B cell (primary cell): ENCODE measurements around the gene ELK4. TPM values are rescaled to one million over a fixed set of nuclear protein-coding genes. Genes with fewer than 3 reads are reported as not detected.

Source experiments
- ATAC-seq: fragments of 200-7000 bp; cut with Tn5 transposase; one replicate; pipeline ENCODE4 v1.10.0; 2021; ENCODE audit warnings: low read depth, mild to moderate bottlenecking, moderate number of reproducible peaks, moderate library complexity
- CTCF ChIA-PET: fragments of 350-600 bp; sonication (Branson Sonifier 250); formaldehyde crosslinking; loops from one replicate; lab custom pipeline; 2021; ENCODE audit warnings: antibody characterized with exemption, inconsistent platforms; lab: Charles Lee
- POLR2A ChIA-PET: fragments of 350-600 bp; sonication (Branson Sonifier 250); formaldehyde crosslinking; loops from one replicate; lab custom pipeline; 2021; ENCODE audit warnings: antibody characterized with exemption; lab: Charles Lee
- DNase-seq: peaks from one replicate; pipeline ENCODE4 v3.0.0; 2013
- H2AFZ ChIP-seq: 2 replicates; pipeline ENCODE4 v1.6.1; 2012; ENCODE audit warnings: mild to moderate bottlenecking, low read depth, low read length; ENCODE audit not compliant: insufficient read depth, poor library complexity, severe bottlenecking
- H3K27ac ChIP-seq, 2 donors: 1 replicate in 1 of 2; 2 replicates in 1 of 2; pipeline ENCODE4 v1.5.1; 2012 to 2013; ENCODE audit warnings: low read length in 2 of 2, mild to moderate bottlenecking in 2 of 2, moderate library complexity in 1 of 2
- H3K27me3 ChIP-seq, 4 experiments: fragments of 200-600 bp in 1 of 4; sonication (generic) in 1 of 4; replicated peaks in 1 of 4; 1 replicate in 2 of 4; 2 replicates in 2 of 4; pipeline versions ENCODE4 v1.6.1 to v1.7.0; 2013 to 2016; ENCODE audit warnings: low read length in 3 of 4, mild to moderate bottlenecking in 2 of 4, mixed read lengths in 1 of 4, moderate library complexity in 1 of 4; ENCODE audit not compliant: insufficient read depth in 4 of 4, control insufficient read depth in 3 of 4; ENCODE audit errors: control extremely low read depth in 1 of 4
- H3K36me3 ChIP-seq, 2 experiments: replicated peaks in 1 of 2; 1 replicate in 1 of 2; 2 replicates in 1 of 2; pipeline versions ENCODE4 v1.6.1 to v1.7.1; 2013; ENCODE audit warnings: low read length in 1 of 2; ENCODE audit not compliant: insufficient read depth in 2 of 2, control insufficient read depth in 1 of 2; ENCODE audit errors: control extremely low read depth in 1 of 2, extremely low read depth in 1 of 2
- H3K4me1 ChIP-seq, 2 donors: fragments of 200-600 bp in 1 of 2; sonication (generic) in 1 of 2; 1 replicate in 1 of 2; 2 replicates in 1 of 2; pipeline versions ENCODE4 v1.5.1 to v1.6.1; 2013 to 2017; ENCODE audit warnings: low read length in 2 of 2; ENCODE audit not compliant: control insufficient read depth in 2 of 2, insufficient read depth in 2 of 2
- H3K4me2 ChIP-seq: replicated peaks from 2 replicates; pipeline ENCODE3; 2012; ENCODE audit warnings: mild to moderate bottlenecking, low read depth, low read length; ENCODE audit not compliant: poor library complexity, severe bottlenecking
- H3K4me3 ChIP-seq, 5 experiments: fragments of 200-600 bp in 1 of 5; sonication (generic) in 1 of 5; 1 replicate in 3 of 5; 2 replicates in 2 of 5; pipeline versions ENCODE4 v1.5.1 to v1.7.0; 2011 to 2016; ENCODE audit warnings: low read length in 4 of 5, mild to moderate bottlenecking in 4 of 5, low read depth in 2 of 5, control low read depth in 1 of 5, moderate library complexity in 1 of 5; ENCODE audit not compliant: insufficient read depth in 1 of 5; ENCODE audit errors: control extremely low read depth in 1 of 5, extremely low read depth in 1 of 5
- H3K79me2 ChIP-seq: fragments of 200-600 bp; sonication (generic); one replicate; pipeline ENCODE4 v1.6.0; 2016; ENCODE audit warnings: low read length; ENCODE audit not compliant: control insufficient read depth, insufficient read depth
- H3K9ac ChIP-seq: fragments of 200-600 bp; sonication (generic); 2 replicates; pipeline ENCODE4 v1.6.1; 2017; ENCODE audit warnings: mild to moderate bottlenecking, low read length, moderate library complexity
- H3K9me3 ChIP-seq, 3 donors: one replicate each; pipeline versions ENCODE4 v1.6.1 to v1.7.1; 2013; ENCODE audit warnings: low read length in 2 of 3; ENCODE audit not compliant: control insufficient read depth in 2 of 3, insufficient read depth in 1 of 3; ENCODE audit errors: control extremely low read depth in 1 of 3
- H4K20me1 ChIP-seq: 2 replicates; pipeline ENCODE4 v1.6.0; 2012; ENCODE audit warnings: mild to moderate bottlenecking, low read length; ENCODE audit not compliant: insufficient read depth, control insufficient read depth, poor library complexity, severe bottlenecking
- H3K27ac Mint-ChIP-seq: one replicate; pipeline ENCODE4 v1.8.0; 2021; ENCODE audit warnings: mixed read lengths
- H3K27me3 Mint-ChIP-seq: one replicate; pipeline ENCODE4 v1.8.0; 2021; ENCODE audit warnings: mixed read lengths
- H3K4me1 Mint-ChIP-seq: one replicate; pipeline ENCODE4 v1.8.0; 2021; ENCODE audit warnings: mixed read lengths
- H3K4me3 Mint-ChIP-seq: one replicate; pipeline ENCODE4 v1.8.0; 2021; ENCODE audit warnings: mixed read lengths
- H3K9me3 Mint-ChIP-seq: one replicate; pipeline ENCODE4 v1.8.0; 2022; ENCODE audit warnings: mixed read lengths; ENCODE audit not compliant: insufficient read depth
- CTCF ChIP-seq: fragments of 200-600 bp; IDR thresholded peaks from one replicate; pipeline ENCODE4 v1.8.0; 2022; ENCODE audit warnings: antibody characterized with exemption, mild to moderate bottlenecking
- EZH2 ChIP-seq: IDR thresholded peaks from 2 replicates; pipeline ENCODE4 v1.6.1; 2012; ENCODE audit warnings: borderline replicate concordance, low read depth, mild to moderate bottlenecking, moderate library complexity, low read length; ENCODE audit not compliant: insufficient read depth, poor library complexity, severe bottlenecking
- WGBS: methylation state at CpG from one replicate; pipeline ENCODE4 v1.1.5; 2013; ENCODE audit warnings: missing lambda C conversion rate; ENCODE audit not compliant: insufficient coverage; 5-methylcytosine and 5-hydroxymethylcytosine counted together
- intact Hi-C: fragments of 100-400 bp; cut with micrococcal nuclease; formaldehyde crosslinking; loops from one replicate; pipeline ENCODE4 v1.10.0; 2022
- polyA plus RNA-seq: library from polyadenylated mRNA; depleted of rRNA; stranded (reverse); fragments of >200 nt; gene quantifications from 2 replicates; pipeline ENCODE4 v1.2.3, GENCODE V29; 2012
- total RNA-seq, 2 donors: library from RNA; stranded (reverse); fragments of 120-200 nt in 1 of 2; gene quantifications; 1 replicate in 1 of 2; 2 replicates in 1 of 2; pipeline versions ENCODE4 v1.2.3 to v1.2.4, GENCODE V29; 2013 to 2022

The ELK4 gene
- total and polyA plus RNA-seq, 2 donors (not counting 1 experiment from before 2014, with no cell fraction given) = 11.0 to 151 TPM

DNA sequence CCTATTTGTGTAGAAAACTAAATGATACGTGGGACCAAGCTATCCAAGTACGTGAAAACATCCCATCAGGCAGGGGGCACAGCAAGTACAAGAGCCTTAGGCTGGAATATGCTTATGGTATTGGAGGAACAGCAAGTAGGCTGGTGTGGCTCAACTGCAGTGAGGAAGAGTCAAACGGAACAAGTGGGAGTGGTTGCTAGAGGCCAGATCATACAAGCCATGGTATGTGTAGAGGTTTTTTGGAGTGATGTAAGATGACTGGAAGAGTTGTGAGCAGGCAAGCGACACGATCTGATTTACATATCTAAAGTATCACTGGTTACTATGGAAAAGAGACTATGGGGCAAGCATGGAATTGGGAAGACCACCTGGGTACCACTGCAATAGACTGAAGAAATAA is 27.8 kb downstream of the ELK4 start:
- POLR2A ChIA-PET = interaction anchor here (0.6 kb wide), 1 partner anchor 8 kb away, joined by 7 read pairs; no protein-coding TSS in a partner anchor
- 93% methylated on average over 5 of the region's 5 CpGs for WGBS
- Histone ChIP-seq H3K4me2 (no peak overlapping the region), H3K9me3 (no peaks in the 10 kb centered on the region), H4K20me1 (peaks cover 11% of the 10 kb centered on the region), H2AFZ (no peak overlapping the region), H3K4me3 (no peak overlapping the region), H3K36me3 (peaks cover 0 to 46% of the 10 kb centered on the region in 2 experiments), H3K79me2 (peaks cover 30% of the 10 kb centered on the region), H3K27ac (no peak overlapping the region), H3K27me3 (no peaks in the 10 kb centered on the region), H3K4me1 (peaks cover 5 to 9% of the 10 kb centered on the region in 2 donors), H3K9ac (no peak overlapping the region)
- Mint-ChIP-seq H3K27me3 (no peaks in the 10 kb centered on the region), H3K9me3 (no peaks in the 10 kb centered on the region), H3K27ac (no peak overlapping the region), H3K4me1 (peaks cover 15% of the 10 kb centered on the region), H3K4me3 (no peak overlapping the region)
- no peak for ATAC-seq
- intact Hi-C loops = no loop called here
- DNase-seq = no peak
- TF ChIP-seq CTCF (no peak), EZH2 (no peak)
- CTCF ChIA-PET = interaction anchor here (0.7 to 2.0 kb wide), 2 partner anchors 11 to 12 kb away, joined by 4 to 5 read pairs; no protein-coding TSS in a partner anchor

DNA sequence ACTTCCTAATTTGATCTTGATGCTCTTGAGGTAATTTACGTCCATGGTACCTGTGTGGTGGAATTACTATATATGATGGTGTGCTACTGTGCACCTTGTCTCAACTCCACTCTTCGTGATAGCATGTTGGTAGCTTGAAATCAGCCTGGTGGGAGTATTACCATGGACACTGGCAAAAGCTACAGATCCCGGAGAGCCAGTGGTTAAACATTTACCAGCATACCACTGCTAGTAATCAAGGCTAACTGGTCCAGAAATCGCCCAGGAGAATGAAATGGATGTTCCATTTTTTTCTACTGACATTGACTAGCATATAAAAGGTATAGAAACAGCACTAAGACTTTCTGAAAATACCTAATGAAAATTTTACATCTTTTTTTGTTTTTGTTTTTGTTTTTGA is 30.6 kb downstream of the ELK4 start:
- no peak for DNase-seq
- no peaks in the 10 kb centered on the region for H4K20me1 ChIP-seq
- peaks cover 3 to 48% of the 10 kb centered on the region in 2 experiments for H3K36me3 ChIP-seq
- ChIA-PET CTCF (interaction anchor here (1.2 to 15.5 kb wide), 4 partner anchors 10 to 61 kb away, joined by 3 to 658 read pairs (median 18); partner anchors contain the start of gene ELK4), POLR2A (no interaction called here)
- no peak overlapping the region for H3K4me2 ChIP-seq
- no peak for ATAC-seq
- no peak overlapping the region for H2AFZ ChIP-seq
- H3K79me2 ChIP-seq = peaks cover 15% of the 10 kb centered on the region
- H3K9ac ChIP-seq = no peak overlapping the region
- H3K4me3 Mint-ChIP-seq = no peak overlapping the region
- H3K4me1 Mint-ChIP-seq = peaks cover 22% of the 10 kb centered on the region
- H3K4me1 ChIP-seq = peaks cover 10 to 16% of the 10 kb centered on the region in 2 donors
- intact Hi-C loops = no loop called here
- WGBS = no CpG with 5 or more reads among the region's 4 CpGs
- no peaks in the 10 kb centered on the region for H3K9me3 Mint-ChIP-seq
- H3K4me3 ChIP-seq = no peak overlapping the region
- no peak overlapping the region for H3K27ac Mint-ChIP-seq
- no peak overlapping the region for H3K27ac ChIP-seq
- H3K27me3 ChIP-seq = no peaks in the 10 kb centered on the region
- H3K9me3 ChIP-seq = no peaks in the 10 kb centered on the region
- TF ChIP-seq CTCF (no peak), EZH2 (no peak)
- no peaks in the 10 kb centered on the region for H3K27me3 Mint-ChIP-seq
